Keratinocyte (primary cell): ENCODE results near the gene LCK.

Experiments
- CTCF ChIP-seq, 3 experiments: IDR thresholded peaks in 1 of 3; conservative IDR thresholded peaks in 1 of 3; optimal IDR thresholded peaks in 1 of 3; 2 replicates in 2 of 3; 3 replicates in 1 of 3; pipeline versions ENCODE3 to v1.5.1; 2011; ENCODE audit warnings: low read length in 3 of 3, mild to moderate bottlenecking in 3 of 3, moderate library complexity in 2 of 3, control low read depth in 1 of 3, inconsistent platforms in 1 of 3; ENCODE audit not compliant: insufficient read depth in 2 of 3; ENCODE audit errors: extremely low read depth in 1 of 3
- EZH2 ChIP-seq: IDR thresholded peaks from one replicate; pipeline ENCODE4 v1.6.1; 2012; ENCODE audit warnings: inconsistent platforms, mild to moderate bottlenecking, low read length, moderate library complexity

- TF ChIP-seq EZH2 (no peak), CTCF (optimal IDR thresholded peaks at IDR 0.05 in 1 of 3, IDR thresholded peaks at IDR 0.05 in 1 of 3, conservative IDR thresholded peaks at IDR 0.05 in 1 of 3; ENCODE audit: extremely low read depth in 1 of 3, insufficient read depth in 2 of 3, low read length in 3 of 3) (no peak)
These were observed 53.0 kb downstream of the LCK start for GRCh38 chr1:32303997-32304622.
